GM12878 (cell line): ENCODE data around the gene SPTLC2.

ENCODE experiments used
- E2F4 ChIP-seq: IDR thresholded peaks from 2 replicates; pipeline ENCODE4 v1.6.1; 2012; ENCODE audit warnings: low read depth, low read length, improper control_type of control experiment
- EP300 ChIP-seq, 2 experiments: fragments of 150-350 bp in 1 of 2; IDR thresholded peaks; 2 replicates each; pipeline ENCODE4 v1.6.1; 2011 to 2012; ENCODE audit warnings: low read depth in 2 of 2, low read length in 2 of 2, borderline replicate concordance in 1 of 2, improper control_type of control experiment in 1 of 2, inconsistent platforms in 1 of 2; ENCODE audit not compliant: control insufficient read depth in 1 of 2

GRCh38 chr14:77541905-77542304, 74.5 kb downstream of the SPTLC2 start:
- no peak for TF ChIP-seq EP300 (IDR thresholded peaks at IDR 0.05; ENCODE audit: borderline replicate concordance in 1 of 2, control insufficient read depth in 1 of 2, low read depth in 2 of 2, low read length in 2 of 2)
- no peak for TF ChIP-seq E2F4
